Posterior cingulate gyrus (tissue), 11 donors: ENCODE measurements around the gene CLK3.

Source experiments
- DNase-seq, 10 donors: peaks; one replicate each; pipeline versions ENCODE4 v3.0.0 to v3.0.0-alpha.2; 2020 to 2021; ENCODE audit warnings: mixed read lengths in 3 of 10
- intact Hi-C: fragments of 100-400 bp; cut with DNase I; formaldehyde crosslinking; loops from one replicate; pipeline ENCODE4 v1.15.1; 2023

The CLK3 gene

DNA sequence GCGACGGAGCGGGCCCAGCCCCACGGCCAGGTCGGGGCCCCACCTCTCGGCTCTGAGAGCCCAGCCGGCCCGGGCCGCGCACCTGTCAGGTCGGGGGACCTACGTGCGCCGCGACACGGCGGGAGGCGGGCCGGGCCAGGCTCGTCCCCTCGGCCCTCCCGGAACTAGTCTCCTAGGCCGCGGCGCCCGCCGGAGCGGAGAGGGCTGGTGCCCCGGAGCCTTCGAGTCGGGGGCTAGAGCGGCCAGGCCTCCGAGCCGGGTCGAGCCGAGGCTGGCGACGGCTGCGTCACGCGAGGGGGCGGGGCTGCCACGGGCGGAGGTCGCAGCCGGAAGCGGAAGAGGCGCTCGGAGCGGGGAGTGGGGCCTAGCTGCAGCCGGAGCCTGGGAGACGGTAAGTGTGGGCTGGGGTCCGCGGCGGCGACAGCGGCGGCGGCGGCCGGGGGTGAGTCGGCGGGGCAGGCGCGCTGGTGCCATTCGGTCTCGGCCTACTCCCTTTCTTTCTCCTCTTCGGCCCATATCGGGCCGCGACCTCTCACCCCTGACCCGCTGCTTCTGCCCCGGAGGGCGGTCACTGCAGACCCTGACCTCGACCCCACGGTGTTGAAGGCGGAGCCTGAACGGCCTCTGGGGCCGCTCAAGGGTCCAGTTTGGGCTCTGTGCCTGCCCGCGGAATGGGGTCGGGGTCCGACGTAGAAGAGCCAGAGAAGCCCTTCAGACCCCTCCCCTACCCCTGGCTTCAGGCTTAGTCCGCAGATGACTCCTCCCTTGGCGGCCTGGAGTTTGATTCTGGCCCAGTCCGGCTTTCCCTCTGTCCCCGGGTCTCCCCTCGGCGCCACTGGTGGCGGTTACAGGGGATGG, at the start of gene CLK3:
Gene CLK3, plus strand, starts transcription at position 329 of the 858 bp plus-strand sequence. CDS start 3,361 bp downstream, outside the sequence.
- intact Hi-C loops, result loop anchor here (1.0 to 5.0 kb wide), 5 partner anchors 17 to 243 kb away; partner anchors contain the start of genes ARID3B and UBL7
- peak; percentile 92 to 99 (median 96) for DNase-seq

DNA sequence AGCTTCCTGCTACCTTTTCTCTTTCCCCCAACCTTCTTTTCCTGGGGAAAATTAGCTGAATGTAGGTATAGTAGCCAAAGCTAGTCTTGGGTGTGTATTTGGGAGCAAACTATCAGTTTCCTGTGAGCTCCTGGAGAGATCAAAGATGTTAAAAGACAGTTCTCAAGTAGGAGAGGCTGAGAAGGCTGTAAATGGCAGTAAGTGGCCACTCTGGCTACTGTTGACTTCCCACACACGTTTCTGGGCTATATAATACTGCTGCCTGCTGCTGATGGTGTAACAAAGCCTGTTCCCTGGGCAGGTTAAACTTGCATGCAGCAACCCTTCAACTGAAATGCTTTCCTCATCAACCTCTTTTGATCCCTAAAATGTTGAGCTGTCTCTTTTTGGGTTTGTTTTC, 47.0 kb upstream of the CLK3 start:
- intact Hi-C loops, result no loop called here
- no peak for DNase-seq

DNA sequence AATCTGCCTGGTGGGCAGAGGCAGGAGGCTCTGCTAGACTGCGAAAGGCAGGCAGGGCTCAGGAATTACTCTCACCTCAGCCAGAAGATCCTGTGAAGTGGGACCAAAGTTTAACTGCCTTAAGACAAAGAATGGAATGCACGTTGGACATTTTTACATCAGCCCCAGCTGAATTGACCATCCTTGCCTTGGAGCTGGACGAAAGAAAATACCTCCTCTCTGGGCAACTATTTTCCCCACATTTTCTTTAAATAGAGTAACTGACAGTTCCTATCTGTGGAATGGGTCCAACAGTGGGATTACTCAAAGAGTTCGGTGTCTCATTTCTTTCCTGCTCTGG, 45.9 kb upstream of the CLK3 start:
- no peak for DNase-seq
- intact Hi-C loops, result no loop called here

DNA sequence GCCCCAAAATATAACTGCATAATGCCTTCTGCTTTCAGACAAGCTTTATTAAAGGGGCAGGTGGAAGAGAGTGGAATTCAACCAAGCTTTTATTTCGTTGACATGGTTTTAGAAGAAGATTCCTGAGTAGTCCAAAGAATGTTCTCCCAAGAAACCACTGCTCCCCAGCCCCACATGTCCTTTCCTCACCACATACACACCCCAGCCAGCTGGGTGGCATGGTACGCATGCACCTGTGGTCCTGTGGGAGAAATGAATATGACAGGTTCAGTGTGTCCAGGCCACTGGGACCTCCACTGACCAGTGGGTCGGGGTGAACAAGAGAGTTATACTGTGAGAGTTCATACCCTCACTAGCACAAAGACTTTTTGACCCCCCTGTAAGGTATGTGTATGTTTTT, 44.4 kb upstream of the CLK3 start:
- intact Hi-C loops, result no loop called here
- no peak for DNase-seq

DNA sequence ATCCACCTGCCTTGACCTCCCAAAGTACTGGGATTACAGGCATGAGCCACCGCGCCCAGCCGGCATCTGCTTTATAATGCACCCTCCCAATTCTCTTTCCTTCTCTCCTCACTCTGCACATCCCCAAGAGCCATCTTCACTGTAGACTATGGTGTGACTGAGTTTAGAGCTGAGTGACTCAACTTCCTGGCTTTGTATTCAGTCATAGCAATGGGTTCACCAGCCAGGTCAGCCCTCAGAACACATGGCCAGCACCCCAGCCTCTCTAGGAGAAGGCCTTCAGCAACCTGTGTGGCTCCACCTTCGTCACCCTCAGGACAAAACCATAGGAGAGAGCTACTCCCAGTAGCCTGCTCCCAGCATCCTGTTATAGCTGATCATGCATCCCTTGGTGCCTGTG, 41.6 kb upstream of the CLK3 start:
- intact Hi-C loops, result no loop called here
- no peak for DNase-seq

DNA sequence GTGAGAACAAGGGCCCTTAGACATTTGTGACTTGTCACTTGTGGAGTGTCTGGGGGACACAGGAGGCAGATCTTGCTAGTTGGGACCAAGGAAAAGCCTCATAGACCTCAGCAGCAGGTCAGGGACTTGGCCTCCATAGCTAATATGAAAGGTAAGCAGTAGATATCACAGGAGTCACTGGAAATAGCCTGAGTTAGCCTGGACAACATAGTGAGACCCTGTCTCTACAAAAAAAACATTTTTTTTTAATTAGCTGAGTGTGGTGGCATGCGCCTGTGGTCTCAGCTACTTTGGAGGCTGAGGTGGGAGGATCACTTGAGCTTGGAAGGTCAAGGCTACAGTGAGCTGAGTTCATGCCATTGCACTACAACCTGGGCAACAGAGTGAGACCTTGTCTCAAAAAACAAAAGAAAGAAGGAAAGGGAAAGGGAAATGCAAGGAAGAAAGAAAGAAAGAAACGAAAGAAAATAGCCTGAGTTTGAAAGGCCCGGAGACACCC, 37.1 kb upstream of the CLK3 start:
- no peak for DNase-seq
- intact Hi-C loops, result no loop called here

DNA sequence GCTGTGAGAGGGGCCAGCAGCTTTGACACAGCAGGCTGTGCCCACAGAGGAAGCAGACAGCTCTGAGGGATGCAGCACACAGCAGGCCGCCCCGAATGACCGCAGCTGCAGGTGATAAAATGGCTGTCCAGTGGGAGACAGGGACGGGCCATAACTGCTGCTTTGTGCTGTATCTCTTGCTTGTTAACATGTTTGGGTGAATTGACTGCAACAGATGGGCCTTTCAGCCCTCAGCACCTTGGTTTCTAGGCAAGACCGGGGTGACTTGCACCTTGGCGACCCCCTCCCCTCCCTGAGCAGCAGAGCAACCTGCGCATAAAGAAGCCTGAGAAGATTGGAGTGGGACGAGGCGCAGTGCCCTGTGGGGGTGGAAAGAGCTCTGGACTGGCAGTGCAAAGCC, 36.6 kb upstream of the CLK3 start:
- intact Hi-C loops, result no loop called here
- DNase-seq, result no peak

DNA sequence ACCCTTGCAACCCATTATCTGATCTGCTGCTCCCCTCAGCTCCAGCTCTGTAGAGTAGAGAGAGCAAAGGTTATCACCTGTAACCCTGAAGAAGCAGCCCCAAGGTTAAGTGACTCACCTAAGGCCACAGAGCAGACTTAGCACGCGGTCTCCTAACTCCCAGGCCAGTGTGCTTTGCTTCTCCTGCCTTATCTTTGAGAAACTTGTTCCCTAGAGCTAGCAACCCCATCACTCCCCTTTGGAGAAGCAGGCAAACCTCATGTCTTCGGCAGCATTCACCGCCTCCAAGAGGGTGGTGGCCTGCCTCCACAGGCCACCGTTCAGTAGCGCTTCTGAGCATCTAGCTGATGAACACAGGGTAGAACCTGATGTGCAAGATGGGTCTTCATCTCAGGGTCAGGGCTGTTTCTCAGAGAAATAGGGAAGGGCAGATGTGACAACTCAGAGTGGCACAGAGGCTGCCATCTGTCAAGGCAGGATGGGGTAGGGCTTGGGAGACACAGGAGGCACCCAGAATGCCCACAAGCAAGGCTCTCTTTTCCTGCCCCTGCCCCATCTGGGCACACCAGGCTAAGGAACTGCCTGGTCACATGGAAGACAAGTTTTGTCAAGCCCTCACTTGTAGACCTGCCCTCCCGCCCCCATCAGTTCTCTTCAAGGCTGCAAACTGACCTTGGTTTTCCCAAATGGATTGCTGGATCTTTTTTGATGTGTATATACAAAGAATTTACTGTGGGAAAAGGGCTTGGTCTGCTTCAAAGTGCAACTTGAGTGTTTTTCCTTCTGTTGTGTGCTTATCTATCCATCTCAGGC, 34.9 kb upstream of the CLK3 start:
- intact Hi-C loops, result no loop called here
- DNase-seq, result no peak

DNA sequence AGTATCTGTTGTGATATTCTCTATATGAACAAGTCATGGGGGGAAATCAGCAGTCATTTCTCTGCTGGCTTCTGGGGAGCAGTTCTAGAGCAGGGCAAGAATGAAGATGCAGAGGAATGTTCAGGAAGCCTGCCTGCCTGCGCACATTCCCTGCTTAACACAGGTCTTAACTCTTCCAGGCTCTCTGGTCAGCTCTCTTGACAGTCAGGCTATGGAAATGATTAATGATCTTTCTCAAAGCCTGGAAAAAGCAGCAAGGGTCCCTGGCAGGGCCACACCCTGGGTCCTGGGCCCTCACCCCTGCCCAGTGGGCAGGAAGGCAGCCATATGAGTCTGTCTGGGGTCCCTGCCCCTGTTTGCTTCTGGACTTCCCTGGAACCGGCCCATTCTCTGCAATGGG, 31.4 kb upstream of the CLK3 start:
- no peak for DNase-seq
- intact Hi-C loops, result no loop called here

DNA sequence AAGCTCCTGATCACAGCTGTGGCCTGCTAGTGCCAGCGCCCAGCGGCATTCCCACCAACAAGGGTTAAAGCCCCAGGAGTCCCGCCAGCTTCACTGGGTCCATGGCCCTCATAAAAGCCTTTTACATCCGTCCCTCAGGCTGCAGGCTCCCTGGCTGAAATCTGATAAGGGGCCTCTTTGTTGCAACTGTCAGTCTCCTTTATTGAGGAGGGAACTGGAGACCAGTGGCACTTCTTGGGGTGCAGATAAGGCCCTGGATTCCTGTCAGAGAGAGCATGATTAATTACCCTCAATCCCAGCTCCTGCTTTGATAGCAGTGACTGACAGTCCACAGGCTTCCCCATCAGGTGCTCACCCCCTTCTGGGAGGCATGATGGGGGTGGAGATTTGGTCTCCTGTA, 30.9 kb upstream of the CLK3 start:
- intact Hi-C loops, result no loop called here
- DNase-seq, result peak in 5 of 10 donors; percentile 49 to 94 (median 64)

DNA sequence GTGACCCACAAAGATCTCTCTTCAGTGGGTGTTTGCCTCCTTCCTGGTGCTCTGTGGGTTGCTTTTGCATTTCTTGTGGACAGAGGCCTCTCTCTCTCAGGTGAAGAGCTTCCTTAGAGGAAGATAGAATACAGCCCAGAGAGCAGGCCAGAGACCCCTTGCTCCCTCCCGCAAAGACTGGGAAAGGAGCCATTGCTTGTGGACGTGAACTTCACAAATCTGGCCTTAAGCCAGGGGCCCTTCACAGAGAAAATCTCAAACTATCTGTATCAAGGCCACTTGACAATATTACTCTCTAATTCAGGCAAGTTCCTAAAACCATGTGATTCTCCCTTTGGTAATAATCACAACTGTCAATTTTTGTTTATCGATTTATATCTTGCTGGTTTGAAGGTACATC, 30.4 kb upstream of the CLK3 start:
- intact Hi-C loops, result no loop called here
- DNase-seq, result no peak

DNA sequence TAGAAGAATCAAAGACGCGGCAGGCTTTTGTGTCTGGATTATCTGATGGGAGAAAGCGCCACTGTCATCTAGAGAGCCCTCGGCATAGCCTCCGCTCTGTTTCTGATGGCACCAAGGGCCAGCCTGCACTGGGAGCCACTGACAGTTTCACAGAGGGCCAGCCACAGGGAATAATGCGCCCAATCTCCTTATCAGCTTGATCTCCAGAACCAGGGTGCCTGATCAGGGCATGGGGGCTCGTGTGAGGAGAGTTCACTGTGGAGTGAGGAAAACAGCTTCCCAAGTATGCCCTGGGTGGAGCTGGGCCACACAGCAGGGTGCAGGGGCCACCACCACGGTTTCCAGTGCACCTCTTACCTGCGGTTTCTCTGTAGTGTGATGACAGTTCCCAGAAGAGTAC, 29.8 kb upstream of the CLK3 start:
- no peak for DNase-seq
- intact Hi-C loops, result no loop called here

DNA sequence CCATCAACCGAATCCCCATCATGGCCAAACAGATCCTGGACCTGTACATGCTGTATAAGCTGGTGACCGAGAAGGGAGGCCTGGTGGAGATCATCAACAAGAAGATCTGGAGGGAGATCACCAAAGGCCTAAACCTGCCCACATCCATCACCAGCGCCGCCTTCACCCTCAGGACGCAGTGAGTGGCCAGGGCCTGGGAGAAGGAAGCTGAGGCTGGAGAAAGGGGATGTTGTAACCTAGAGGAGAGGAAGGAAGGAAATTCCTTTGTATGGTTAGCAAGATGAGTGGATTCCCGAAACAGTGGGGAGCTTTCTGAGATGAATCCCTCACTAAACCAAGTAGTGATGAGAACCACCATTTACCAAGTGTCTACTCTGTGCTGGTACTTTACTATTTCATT, 25.8 kb upstream of the CLK3 start:
- intact Hi-C loops, result no loop called here
- peak in 1 of 10 donors; percentile 64 for DNase-seq

DNA sequence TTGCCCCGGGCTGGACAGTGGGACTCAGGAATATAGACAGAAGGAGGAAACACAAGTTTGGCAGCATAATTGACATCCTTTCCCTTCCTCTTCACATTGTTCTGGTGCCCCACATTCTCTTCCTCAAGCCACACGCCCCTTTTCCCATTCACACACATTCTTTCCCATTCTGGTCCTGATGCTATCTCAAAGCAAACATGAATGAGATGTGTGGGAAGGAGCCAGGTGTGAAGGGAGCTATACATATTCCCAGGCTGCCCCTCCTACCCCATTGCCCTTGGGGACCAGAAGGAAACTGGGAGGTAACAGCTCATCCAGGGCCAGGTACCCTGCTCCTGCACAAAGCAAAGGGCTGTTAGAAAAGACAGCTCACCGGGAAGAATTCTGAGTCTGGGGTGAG, 23.4 kb upstream of the CLK3 start:
- peak in 2 of 10 donors; percentile 7 to 51 for DNase-seq
- intact Hi-C loops, result no loop called here

DNA sequence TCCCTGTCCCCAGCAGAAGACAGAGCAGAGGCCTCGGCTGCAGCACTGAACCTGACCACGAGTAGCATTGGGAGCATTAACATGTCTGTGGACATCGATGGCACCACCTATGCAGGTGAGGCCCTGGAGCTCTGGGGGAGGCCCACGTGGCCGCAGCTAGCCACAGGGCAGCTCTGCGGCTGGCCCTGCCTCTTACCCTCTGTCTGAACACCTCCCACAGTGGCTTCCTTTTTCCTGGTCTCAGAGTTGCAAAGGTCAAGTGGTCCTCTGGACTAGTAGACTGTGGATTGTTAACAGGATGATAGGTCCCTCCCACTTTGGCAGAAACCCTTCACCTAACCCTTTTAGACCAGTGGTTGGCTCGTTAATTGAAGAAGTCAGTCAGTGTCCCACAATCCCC, 22.5 kb upstream of the CLK3 start:
- peak in 1 of 10 donors; percentile 39 for DNase-seq
- intact Hi-C loops, result no loop called here

DNA sequence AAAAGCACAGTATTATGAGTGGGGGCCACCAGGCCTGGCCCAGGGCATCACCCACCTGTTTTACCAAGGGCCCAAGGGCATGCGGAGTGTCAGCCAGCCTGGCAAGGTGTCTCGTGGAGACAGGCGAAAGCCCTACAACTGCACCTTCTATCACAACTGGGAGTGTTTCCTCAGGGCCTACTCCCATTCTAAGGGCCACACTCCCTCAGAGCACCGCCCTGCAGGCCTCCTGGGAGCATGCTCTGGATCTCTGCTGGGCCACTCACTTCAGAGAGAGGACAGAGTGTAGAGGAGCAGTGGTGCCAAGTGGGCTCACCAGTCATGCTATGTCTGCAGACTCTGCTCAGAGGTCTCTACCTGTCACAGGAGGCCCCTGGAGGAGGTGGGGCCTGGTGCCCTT, 21.2 kb upstream of the CLK3 start:
- intact Hi-C loops, result no loop called here
- peak in 2 of 10 donors; percentile 16 to 31 for DNase-seq

DNA sequence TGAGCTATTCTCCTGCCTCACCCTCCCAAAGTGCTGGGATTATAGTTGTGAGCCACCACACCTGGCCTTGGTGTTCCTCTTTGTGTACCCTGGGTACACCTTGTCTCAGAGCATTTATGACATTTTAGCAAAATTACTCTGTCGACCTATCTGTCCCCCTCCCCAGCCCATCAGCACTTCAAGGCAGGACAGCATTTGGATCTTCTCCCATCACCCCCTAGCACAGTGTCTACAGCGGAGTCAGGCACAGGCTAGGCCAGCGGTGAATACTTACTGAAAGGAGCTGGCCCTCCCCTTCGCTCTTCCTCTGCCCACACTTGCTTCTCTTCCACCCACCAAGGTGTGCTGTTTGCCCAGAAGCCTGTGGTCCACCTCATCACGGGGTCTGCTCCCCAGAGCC, 20.4 kb upstream of the CLK3 start:
- intact Hi-C loops, result loop anchor here (5.0 kb wide), 1 partner anchor 53 kb away; the partner anchor contains the start of gene ARID3B
- DNase-seq, result peak in 1 of 10 donors; percentile 5

DNA sequence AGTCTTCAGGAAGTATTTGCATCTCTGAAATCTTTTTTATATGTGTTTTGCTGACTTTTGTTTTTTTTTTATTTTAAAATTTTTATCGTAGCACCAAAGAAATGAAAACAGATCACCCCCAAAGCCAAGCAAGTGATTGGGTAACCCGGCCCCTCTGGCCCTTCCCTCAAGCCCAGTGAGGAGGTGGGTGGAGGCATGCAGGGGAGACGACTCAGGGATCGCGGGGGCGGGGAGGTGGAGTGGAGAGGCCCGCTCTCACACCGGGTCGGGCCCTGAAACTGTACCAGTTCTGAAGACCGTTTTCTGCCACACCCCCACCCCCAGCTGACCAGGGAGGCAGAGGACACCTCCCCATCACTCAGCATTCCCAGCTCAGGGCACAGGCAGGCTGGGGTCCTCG, 18.9 kb upstream of the CLK3 start:
- peak in 3 of 10 donors; percentile 37 to 67 (median 52) for DNase-seq
- intact Hi-C loops, result loop anchor here (5.0 kb wide), 1 partner anchor 54 kb away; the partner anchor contains the start of gene ARID3B

DNA sequence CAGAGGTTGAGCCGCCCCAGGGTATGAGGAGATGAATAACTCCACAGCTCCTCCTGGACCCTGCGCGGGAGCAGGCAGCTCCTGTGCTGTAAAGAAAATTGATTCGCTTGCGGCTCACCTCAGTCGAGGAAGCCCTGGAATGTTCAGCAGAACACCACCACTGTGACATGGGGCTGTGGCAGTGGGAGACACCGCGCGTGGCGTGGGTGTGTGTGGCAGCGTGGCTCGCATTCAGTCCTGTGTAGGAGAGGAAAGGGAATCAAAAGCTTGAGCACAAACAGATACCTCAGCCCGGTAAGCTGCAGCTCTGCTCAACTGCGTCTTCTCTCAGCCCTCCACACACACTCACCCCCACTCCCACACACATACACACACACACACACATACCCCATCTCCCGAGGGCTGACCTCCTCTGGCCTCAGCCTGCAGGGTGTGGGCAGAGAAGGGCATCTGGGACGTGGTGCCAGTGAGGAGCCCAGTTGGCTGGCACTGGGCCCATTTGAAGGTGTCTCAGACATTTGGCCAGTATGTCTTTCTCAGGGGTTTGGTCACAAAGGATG, 18.4 kb upstream of the CLK3 start:
- DNase-seq, result peak in 3 of 10 donors; percentile 47 to 77 (median 70)
- intact Hi-C loops, result loop anchor here (5.0 kb wide), 1 partner anchor 55 kb away; the partner anchor contains the start of gene ARID3B

DNA sequence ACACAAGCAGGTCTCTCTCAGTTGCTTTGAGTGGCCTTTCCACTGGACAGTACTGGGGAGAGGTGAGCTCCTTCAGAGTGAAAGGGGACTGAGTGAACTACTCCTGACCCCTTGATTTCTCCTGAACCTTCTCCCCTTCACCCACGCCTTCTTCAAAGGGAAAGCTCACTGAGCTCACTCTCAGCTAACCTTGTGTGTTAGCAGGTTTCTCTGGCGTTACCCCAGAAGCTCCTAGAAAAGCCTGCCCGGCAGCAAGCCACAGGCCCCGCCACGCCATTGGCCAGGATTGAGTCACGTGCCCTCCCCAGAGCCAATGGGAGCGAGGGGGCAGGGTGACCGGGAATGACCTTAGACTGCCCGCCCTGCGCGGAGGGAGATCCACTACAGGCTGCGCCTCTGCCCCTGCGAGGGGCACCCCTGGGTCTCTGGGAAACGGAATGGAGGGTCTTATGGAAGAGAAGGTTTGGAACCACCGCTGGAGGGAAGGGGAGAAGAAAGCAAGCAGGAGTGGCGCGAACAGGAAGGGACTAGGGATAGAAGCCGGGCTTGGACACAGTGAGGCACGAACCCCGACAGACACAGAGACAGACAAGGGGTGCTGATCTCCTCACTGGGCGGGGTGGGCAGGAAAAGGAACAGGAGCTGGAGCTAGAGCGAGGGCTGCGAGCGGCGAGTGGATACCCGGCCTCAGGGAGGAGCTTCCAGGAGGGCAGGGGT, 17.4 kb upstream of the CLK3 start:
- intact Hi-C loops, result loop anchor here (1.0 to 5.0 kb wide), 2 partner anchors 17 to 56 kb away; partner anchors contain the start of genes ARID3B and CLK3
- DNase-seq, result peak; percentile 88 to 99 (median 96)
